Activated CD4-positive, alpha-beta T cell treated with anti-CD3 and anti-CD28 coated beads, Interleukin-2, amount 50 U/mL, for 24 hours (primary cell): ENCODE data around the gene GSTA1.
"Not testable (repeated sequence)": the region's sequence is repeated elsewhere in the genome, so short reads cannot be mapped to it uniquely, and the experiment has no call there.

Experiments
- DNase-seq, 2 donors: peaks; one replicate each; pipeline ENCODE4 v3.0.0-alpha.2; 2020; ENCODE audit warnings: low read depth in 1 of 2, low spot score in 1 of 2

The GSTA1 gene

DNA sequence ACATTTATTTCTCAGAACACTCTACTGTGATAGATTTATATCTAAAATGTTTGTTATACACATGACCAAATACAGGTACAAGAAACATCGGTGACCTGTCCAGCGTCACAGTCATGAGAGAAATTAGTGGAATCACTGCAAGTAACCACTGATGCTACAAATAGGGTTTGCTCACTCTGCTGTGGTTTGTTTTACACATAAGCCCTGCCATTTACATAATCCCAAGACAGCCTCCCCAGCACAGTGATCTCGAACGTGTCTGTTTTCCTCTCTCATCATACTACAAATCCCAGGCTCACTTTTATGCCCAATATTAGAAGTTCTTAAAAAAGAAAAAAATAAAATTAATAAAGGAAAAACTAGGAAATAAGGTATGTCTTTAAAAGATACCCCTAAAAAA, 6.2 kb upstream of the GSTA1 start:
- not testable (repeated sequence) for DNase-seq

DNA sequence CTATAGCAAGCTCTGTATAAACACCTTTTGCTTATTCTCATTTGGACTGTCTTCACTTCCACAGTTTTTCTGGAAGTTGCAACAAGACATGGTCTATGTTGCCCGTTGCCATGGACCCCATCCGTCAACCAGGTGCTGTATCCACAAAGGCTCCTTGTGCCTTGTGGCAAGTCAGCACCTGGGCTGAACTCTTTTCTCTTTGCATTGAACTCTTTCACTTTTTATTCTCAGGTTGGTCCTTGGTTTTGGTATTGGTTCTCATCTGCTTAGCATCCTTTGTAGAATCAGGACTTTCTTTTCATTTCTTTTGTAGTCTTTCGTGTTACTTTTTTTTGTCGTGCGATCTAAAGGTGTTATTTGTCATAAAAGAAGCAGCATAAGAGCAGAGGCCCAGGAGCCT, 5.0 kb upstream of the GSTA1 start:
- no peak for DNase-seq

DNA sequence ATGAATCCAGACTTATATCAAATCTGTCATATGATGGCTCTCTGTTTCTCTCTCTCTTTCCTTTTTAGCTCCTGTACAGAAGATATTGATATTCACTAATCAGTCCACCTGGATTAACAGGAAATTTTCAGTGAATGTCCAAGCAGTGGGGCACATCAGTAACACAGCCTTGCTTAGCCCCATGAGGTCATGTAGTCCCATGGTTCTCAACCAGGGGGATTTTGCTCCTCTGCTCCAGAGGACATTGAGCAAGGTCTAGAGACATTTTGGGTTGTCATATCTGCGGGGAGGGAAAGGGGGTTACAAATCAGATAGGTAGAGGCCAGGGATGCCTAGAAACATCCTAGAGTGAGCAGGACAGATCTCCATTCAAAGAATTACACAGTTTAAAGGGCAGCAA, 810 bp downstream of the GSTA1 start:
- no peak for DNase-seq

DNA sequence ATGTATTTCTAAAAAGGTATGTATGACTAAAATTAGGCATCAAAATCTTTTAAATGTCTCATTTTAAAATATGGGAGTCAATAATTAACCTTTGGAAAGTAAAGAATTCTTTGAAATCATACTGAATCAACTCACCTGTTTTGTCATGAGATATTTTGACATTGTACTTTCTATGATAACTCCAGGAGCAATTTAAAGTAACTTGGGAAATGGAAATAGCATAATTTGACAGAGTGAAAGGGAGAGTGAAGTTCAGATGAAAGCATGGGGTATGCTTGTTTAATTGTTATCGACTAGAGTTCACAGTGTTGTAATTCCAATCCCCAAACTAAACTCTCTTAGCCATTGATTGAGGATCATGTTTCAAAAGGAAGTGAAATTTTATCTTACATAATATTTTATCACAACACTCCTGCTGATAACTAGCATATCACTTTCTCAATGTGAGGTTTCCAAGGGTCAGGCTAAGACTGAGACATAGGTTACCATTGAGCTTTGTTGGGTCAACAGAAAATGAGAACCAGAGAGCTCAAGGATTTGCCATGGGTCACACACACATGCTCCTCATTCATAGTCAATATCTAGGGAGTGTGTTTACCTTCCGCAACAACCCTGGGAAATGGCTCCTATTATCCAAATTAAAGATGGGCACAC, 2.3 kb downstream of the GSTA1 start:
- no peak for DNase-seq

DNA sequence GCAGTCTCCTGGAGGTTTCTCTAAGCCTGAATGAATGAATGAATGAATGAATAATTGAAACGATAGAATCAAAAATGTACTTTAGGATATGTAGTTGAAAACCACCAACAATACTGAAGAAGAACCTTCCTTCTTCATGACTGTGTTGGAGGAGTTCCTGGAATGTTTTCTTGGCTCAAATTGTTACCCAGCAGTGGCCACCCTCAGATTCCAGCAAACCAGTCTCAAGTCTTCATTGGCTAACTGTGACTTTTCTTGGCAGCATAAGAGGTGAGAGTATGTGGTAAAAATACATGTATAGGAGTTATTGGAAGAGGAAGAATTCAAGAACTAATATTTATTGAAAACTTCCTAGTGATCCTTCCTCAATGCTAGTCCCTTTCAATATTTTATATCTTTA, 4.3 kb downstream of the GSTA1 start:
- DNase-seq = not testable (repeated sequence)

DNA sequence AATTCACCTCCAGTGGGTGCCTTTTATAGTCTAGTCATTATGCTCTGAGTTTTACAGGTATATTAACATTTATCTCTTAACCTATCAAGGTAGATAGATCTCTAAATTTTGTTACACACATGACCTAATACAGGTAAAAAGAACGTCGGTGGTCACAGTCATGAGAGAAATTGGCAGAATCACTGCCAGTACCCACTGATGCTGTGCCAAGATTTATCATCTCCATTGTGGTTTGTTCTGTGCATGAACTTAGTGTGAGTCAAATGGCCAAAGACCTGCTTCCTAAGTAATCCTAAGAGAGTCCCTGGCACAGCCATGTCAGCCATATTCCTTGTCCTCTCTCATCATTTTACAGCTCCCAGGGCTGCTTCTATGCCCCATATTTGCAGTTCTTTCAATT, 9.2 kb downstream of the GSTA1 start:
- DNase-seq = not testable (repeated sequence)

DNA sequence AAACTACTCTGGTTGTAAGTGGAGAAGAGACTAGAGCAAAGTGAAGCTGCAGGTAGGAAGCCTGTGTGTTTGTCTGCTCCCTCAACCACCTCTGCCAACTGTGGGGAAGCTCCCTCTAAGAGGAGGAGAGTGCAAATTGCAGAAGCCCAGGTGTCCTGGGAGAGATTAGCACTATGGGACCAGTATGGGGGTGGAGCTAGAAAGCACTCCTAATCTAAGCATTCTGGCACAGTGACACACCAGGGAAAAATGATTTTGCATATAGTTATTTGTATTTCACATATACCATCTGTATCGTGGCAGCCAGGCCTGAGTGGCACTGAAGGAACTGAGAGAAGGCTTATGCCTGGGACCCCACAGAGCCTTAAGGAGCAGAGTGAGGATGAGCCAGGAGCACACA, 12.8 kb downstream of the GSTA1 start:
- DNase-seq = no peak

DNA sequence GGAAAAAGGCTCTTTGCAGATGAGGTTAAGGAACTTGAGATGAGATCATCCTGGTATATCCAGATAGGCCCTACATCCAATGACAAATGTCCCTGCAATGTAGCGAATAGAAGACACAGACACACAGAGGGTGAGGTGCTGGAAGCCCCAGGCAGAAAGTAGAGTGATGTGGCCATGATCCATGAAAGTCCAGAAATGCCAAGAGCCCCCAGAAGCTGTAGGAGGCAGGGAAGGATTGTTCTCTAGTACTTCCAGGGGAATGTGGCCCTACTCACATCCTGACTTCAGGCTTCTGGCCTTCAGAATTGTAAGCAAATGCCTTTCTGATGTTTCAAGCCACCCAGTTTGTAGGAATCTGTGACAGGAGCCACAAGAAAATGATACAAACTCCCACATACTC, 14.0 kb downstream of the GSTA1 start:
- DNase-seq = not testable (repeated sequence)

DNA sequence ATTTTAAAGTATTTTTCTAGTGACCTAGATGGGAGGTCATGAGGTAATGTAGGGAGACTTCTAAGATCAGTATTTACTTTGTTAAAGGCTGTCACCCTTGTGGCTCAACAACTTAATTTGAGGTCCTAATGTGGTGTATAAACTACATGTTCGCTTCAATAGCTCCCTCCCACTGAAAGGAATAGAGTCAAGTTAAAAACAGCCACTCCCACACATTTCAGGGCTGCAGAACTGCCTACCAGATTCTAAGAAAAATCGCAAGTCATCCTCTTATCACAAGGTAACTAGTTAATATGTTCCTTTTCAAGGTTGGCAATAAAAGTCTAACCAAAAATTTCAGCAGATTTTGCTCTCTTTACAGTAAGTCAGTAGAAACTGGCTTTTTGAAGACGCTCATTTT, 15.1 kb downstream of the GSTA1 start:
- no peak for DNase-seq

DNA sequence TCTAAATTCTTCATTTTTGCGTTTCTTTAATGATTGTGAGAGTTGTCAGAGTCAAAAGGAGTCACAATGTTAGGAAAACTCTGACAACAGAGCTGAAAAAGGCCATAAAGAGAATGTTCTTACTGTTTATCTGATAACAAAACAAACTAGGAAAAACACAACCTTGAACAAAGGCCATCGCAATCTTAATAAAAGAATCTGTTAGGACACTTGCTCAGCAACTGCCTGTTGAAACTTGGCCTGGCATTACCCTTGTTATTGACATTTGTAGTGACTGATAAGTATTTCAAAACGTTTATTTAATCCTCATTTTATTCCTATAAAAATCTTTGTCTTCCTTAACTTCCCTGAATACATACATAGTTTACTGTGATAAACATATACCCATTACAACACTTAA, 15.7 kb downstream of the GSTA1 start:
- DNase-seq = no peak

DNA sequence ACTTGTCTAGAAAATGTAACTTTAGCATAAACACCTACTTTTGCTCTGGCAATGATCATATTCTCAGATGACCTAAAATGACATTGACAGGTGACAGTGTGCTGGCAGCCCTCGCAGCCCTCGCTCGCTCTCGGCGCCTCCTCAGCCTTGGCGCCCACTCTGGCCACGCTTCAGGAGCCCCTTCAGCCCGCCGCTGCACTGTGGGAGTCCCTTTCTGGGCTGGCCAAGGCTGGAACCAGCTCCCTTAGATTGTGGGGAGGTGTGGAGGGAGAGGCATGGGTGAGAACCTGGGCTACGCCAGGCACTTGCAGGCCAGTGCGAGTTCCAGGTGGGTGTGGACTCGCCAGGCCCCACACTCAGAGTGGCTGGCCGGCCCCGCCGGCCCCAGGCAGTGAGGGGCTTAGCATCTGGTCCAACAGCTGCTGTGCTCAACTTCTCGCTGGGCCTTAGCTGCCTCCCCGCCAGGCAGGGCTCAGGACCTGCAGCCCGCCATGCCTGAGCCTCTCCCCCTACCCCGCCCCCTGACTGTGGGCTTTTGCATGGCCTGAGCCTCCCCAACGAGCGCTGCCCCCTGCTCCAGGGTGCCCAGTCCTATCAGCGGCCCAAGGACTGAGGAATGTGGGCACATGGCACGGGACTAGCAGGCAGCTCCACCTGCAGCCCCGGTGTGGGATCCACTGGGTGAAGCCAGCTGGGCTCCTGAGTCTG, 17.2 kb downstream of the GSTA1 start:
- DNase-seq = no peak

DNA sequence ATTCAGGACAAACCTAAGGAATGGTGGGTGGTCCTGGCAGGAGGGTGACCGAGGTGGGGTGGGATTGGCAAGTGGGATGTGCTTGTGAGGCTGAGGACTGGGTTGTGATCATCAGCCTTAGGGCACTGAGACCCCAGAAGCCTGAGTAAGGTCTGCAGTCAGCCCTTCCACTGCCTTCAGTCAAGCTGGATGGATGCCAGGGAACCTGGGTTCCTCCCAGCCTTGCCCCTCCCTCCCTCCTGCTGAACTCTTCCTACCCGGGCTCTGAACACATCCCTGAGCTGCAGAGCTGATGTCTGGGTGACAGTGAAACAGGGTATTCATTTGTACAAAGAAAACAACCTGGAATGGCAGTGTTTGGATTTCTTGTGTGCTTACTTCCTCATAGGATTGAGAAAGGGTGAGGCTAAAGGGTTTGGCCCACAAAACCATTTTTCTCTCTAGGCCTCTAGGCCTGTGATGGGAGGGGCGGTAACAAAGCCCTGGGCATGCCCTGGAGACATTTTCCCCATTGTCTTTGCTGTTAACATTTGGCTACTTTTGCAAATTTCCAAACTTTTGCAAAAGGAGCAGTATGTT, 20.8 kb downstream of the GSTA1 start:
- not testable (repeated sequence) for DNase-seq

DNA sequence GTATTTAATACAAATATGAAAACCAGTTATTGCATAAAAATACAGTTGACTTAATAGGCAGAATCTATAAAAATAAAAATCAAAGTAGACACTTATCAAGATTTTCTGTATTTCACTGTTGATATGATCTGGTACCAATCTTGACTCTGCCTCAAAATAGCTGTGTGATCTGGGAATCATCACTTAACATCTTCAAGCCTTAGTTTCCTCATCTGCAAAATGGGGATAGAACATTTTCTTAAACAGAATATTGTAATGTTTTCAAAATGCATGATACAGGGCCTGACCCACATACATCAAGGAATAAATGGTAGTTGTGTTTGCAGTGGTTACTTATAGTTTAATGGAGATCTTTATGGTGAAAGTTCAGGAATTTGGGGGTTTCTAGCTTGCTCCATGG, 21.4 kb downstream of the GSTA1 start:
- DNase-seq = not testable (repeated sequence)

DNA sequence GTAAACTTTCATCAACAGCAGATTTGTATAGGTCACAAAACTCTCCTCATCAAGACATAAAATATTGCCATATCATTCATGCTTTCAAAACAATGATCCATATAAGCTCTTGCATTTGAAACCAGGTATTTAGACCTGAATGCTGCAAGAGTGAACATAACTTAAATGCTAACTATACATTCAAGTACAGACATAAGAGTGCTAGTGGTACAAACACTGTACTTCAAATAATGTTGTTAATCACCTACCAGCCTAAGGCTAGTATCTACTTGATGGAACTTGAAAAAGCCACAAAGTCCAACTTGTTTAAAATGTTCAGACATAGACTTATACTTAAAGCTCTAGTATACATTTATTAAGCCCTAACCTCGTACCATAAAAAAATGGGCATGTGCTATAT, 24.4 kb downstream of the GSTA1 start:
- DNase-seq = no peak

DNA sequence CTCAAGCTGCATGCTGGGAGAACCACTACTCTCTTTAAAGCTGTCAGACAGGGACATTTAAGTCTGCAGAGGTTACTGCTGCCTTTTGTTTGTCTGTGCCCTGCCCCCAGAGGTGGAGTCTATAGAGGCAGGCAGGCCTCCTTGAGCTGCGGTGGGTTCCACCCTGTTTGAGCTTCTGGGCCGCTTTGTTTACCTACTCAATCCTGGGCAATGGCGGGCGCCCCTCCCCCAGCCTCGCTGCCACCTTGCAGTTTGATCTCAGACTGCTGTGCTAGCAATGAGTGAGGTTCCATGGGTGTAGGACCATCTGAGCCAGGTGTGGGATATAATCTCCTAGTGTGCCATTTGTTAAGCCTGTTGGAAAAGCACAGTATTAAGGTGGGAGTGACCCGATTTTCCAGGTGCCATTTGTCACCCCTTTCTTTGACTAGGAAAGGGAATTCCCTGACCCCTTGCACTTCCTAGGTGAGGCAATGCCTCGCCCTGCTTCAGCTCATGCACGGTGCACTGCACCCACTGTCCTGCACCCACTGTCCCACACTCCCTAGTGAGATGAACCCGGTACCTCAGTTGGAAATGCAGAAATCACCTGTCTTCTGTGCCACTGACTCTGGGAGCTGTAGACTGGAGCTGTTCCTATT, 26.8 kb downstream of the GSTA1 start:
- not testable (repeated sequence) for DNase-seq

DNA sequence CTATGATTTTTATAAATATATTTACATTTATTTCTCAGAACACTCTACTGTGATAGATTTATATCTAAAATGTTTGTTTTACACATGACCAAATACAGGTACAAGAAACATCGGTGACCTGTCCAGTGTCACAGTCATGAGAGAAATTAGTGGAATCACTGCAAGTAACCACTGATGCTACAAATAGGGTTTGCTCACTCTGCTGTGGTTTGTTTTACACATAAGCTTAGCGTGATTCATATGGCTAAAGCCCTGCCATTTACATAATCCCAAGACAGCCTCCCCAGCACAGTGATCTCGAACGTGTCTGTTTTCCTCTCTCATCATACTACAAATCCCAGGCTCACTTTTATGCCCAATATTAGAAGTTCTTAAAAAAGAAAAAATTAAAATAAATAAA, 34.2 kb downstream of the GSTA1 start:
- DNase-seq = not testable (repeated sequence)

DNA sequence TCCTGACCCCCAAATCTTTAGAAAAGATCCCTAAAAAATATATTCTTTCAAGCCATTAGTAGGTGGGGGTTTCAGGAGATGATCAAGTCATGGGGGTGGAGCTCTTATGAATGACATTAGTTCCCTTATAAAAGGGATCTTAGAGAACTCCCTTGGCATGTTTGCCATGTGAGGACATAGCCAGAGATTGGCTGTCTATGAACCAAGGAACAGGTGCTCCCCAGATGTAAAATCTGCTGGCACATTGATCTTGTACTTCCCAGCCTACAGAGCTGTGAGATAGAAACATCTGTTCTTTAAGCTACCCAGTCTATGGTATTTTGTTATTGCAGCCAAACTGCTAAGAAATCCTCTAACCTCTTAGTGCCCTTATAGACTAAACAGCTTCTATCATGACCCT, 36.0 kb downstream of the GSTA1 start:
- not testable (repeated sequence) for DNase-seq

DNA sequence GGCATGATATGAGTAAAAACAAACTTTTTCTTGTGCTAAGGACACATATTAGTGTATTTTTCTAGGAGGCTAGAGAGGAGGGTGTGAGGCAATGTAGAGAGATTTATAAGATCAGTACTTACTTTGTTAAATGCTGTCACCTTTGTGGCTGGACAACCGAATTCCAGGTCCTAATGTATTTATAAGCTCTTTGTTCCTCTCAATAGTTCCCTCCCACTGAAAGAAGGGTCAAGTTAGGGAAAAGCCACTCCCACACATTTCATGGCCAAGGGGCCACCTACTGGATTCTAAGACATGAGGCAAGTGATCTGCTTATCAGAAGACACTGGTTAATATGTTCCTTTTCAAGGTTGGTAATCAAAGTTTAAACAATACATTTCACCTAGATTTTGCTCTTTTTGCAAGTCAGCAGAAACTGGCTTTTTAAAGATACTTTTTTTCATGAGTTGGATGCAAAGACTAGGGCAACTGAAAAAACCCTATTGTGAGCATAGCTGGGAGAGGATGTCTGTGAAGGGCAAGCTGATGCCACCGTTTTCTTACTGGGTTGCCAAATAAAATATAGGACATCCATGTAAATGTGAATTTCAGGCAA, 40.2 kb downstream of the GSTA1 start, which contains the start of gene GSTA2:
Gene GSTA2 (minus strand): TSS at position 154 of the 595 bp plus-strand sequence. CDS start 5,528 bp downstream, outside the sequence.
- DNase-seq = not testable (repeated sequence)

DNA sequence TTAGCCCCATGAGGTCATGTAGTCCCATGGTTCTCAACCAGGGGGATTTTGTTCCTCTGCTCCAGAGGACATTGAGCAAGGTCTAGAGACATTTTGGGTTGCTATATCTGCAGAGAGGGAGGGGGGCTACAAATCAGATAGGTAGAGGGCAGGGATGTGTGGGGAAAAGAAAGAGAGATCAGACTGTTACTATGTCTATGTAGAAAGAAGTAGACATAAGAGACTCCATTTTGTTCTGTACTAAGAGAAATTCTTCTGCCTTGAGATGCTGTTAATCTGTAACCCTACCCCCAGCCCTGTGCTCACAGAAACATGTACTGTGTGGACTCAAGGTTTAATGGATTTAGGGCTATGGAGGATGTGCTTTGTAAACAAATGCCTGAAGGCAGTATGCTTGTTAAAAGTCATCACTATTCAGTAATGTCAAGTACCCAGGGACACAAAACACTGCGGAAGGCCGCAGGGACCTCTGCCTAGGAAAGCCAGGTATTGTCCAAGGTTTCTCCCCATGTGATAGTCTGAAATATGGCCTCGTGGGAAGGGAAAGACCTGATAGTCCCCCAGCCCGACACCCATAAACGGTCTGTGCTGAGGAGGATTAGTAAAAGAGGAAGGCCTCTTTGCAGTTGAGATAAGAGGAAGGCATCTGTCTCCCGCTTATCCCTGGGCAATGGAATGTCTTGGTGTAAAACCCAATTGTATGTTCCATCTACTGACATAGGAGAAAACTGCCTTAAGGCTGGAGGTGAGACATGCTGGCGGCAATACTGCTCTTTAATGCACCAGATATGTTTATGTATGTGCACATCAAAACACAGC, 41.7 kb downstream of the GSTA1 start:
- not testable (repeated sequence) for DNase-seq

DNA sequence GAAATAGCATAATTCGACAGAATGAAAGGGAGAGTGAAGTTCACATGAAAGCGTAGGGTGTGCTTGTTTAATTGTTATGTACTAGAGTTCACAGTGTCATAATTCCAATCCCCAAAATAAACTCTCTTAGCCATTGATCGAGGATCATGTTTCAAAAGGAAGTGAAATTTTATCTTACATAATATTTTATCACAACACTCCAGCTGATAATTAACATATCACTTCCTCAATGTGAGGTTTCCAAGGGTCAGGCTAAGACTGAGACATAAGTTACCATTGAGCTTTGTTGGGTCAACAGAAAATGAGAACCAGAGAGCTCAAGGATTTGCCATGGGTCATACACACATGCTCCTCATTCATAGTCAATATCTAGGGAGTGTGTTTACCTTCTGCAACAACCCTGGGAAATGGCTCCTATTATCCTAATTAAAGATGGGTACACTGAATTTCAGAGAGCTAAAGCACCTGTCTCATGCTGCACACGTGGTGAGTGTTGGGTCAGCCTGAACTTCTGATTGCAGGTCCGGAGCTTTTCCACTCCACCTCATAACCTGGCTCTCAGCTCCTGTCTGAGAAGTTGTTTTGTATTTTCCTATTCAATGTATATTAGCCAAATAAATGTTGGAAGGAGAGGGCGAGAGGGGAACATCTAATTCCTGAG, 43.4 kb downstream of the GSTA1 start:
- DNase-seq = no peak
